ENCODE measurements around the gene TBK1. TPM values are rescaled to one million over a fixed set of nuclear protein-coding genes. Genes with fewer than 3 reads are reported as not detected.

Gene TBK1
- total and polyA plus RNA-seq, 2 of the 4 experiments (the other 2 are of a cell fraction) = 9.9 to 11.6 TPM

DNA sequence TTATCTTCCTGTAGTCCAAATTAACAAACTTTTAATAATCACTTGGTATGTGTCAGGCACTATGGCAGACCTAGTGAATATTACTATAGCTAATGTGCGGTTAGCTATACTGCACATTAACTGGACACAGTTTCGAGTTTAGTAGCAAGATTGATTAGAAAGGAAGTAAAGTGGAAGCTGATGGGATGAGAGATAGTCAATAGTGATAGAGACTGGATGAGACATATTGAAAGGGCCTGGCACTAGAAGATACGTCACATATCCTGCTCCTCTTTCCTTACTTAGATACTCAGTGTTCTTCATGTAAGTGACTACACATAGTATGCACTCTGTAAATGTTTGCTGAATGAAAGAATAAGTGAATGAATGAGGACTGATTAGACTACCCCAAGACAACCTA lies 5.5 kb downstream of the TBK1 start:
- Histone ChIP-seq H3K27me3 (ENCODE audit: control insufficient read depth, insufficient read depth, low read length) (no peaks in the 10 kb centered on the region), H3K36me3 (ENCODE audit: control insufficient read depth, insufficient read depth, low read length) (peaks cover 14% of the 10 kb centered on the region), H2AK9ac (replicated peaks; ENCODE audit: low read depth, low read length, poor library complexity) (no peak overlapping the region), H2AFZ (replicated peaks; ENCODE audit: low read length, poor library complexity) (no peak overlapping the region), H4K91ac (ENCODE audit: insufficient read depth, low read depth, low read length) (no peak overlapping the region), H4K8ac (ENCODE audit: low read depth in 2 of 2, low read length in 2 of 2) (no peak overlapping the region), H3K56ac (ENCODE audit: extremely low read depth, insufficient read depth, low read length) (no peak overlapping the region), H2AK5ac (ENCODE audit: low read depth, low read length) (no peak overlapping the region), H3K9me3 (ENCODE audit: control insufficient read depth, insufficient read depth, low read length) (no peaks in the 10 kb centered on the region), H3K4ac (ENCODE audit: low read depth, low read length) (no peak overlapping the region), H3K23ac (ENCODE audit: low read depth, low read length) (no peak overlapping the region), H2BK5ac (ENCODE audit: low read depth, low read length, poor library complexity, severe bottlenecking) (no peak overlapping the region), H3K9me1 (ENCODE audit: insufficient read depth, low read length) (peaks cover 10% of the 10 kb centered on the region; the same call in 1 of the 2 replicates), H3K9ac (ENCODE audit: low read depth, low read length) (no peak overlapping the region), H4K20me1 (ENCODE audit: insufficient read depth, low read length) (peaks cover 25% of the 10 kb centered on the region; the same call in 1 of the 2 replicates), H3K14ac (replicated peaks; ENCODE audit: low read depth, low read length) (no peak overlapping the region), H3K4me3 (ENCODE audit: insufficient read depth, low read depth, low read length) (no peak overlapping the region), H2BK120ac (ENCODE audit: low read depth, low read length) (no peak overlapping the region), H2BK20ac (ENCODE audit: low read depth, low read length) (no peak overlapping the region), H3K4me1 (ENCODE audit: control insufficient read depth, insufficient read depth, low read length) (peaks cover 23% of the 10 kb centered on the region), H3K27ac (ENCODE audit: insufficient read depth, low read length) (no peak overlapping the region), H4K5ac (ENCODE audit: low read depth, low read length) (no peak overlapping the region), H3K79me1 (ENCODE audit: low read depth in 1 of 2, low read length in 2 of 2) (peaks cover 27 to 48% of the 10 kb centered on the region in 2 experiments), H3K18ac (ENCODE audit: low read depth, low read length) (no peak overlapping the region), H2BK15ac (ENCODE audit: low read depth, low read length) (no peak overlapping the region), H3K4me2 (ENCODE audit: low read depth, low read length) (no peak overlapping the region)
- POLR2A ChIA-PET (ENCODE audit: unreplicated experiment) = no interaction called here
- intact Hi-C loops (cut with micrococcal nuclease) (no loop called here), dilution Hi-C loops (cut with HindIII; ENCODE audit: low sequenced_read_pairs, unreplicated experiment) (no loop called here), in situ Hi-C loops (cut with MboI; ENCODE audit: low sequenced_read_pairs) (no loop called here)
- no peak for TF ChIP-seq BHLHE40 (IDR thresholded peaks at IDR 0.05; ENCODE audit: low read depth, low read length)
- no peak for TF ChIP-seq SMC3 (IDR thresholded peaks at IDR 0.05; ENCODE audit: low read depth, low read length)
- TF ChIP-seq CHD1 (IDR thresholded peaks at IDR 0.05; ENCODE audit: low read depth, low read length) = no peak
- TF ChIP-seq RAD21 (IDR thresholded peaks at IDR 0.05; ENCODE audit: low read length) = no peak
- no peak for TF ChIP-seq MAZ (IDR thresholded peaks at IDR 0.05; ENCODE audit: borderline replicate concordance, low read depth, low read length)
- no peak for TF ChIP-seq RFX5 (IDR thresholded peaks at IDR 0.05; ENCODE audit: low read depth, low read length)
- no peak for TF ChIP-seq ELK1 (IDR thresholded peaks at IDR 0.05; ENCODE audit: borderline replicate concordance, low read depth, low read length)
- TF ChIP-seq, protein P1, sequence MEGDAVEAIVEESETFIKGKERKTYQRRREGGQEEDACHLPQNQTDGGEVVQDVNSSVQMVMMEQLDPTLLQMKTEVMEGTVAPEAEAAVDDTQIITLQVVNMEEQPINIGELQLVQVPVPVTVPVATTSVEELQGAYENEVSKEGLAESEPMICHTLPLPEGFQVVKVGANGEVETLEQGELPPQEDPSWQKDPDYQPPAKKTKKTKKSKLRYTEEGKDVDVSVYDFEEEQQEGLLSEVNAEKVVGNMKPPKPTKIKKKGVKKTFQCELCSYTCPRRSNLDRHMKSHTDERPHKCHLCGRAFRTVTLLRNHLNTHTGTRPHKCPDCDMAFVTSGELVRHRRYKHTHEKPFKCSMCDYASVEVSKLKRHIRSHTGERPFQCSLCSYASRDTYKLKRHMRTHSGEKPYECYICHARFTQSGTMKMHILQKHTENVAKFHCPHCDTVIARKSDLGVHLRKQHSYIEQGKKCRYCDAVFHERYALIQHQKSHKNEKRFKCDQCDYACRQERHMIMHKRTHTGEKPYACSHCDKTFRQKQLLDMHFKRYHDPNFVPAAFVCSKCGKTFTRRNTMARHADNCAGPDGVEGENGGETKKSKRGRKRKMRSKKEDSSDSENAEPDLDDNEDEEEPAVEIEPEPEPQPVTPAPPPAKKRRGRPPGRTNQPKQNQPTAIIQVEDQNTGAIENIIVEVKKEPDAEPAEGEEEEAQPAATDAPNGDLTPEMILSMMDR (conservative IDR thresholded peaks at IDR 0.05; ENCODE audit: low read depth, low read length) = no peak
- no peak for TF ChIP-seq NFE2L2 (IDR thresholded peaks at IDR 0.05; ENCODE audit: low read depth, low read length)
- no peak for TF ChIP-seq MAFK (IDR thresholded peaks at IDR 0.05; ENCODE audit: low read depth, low read length)
- ATAC-seq (ENCODE audit: low read depth) (no peak), DNase-seq (no peak)
- CTCF ChIA-PET = interaction anchor here (0.6 kb wide), 1 partner anchor 34 kb away, joined by 5 read pairs; no protein-coding TSS in a partner anchor
- no CpG with 5 or more reads among the region's 3 CpGs for WGBS, 2 experiments (ENCODE audit: extremely low coverage in 2 of 2, insufficient read length in 1 of 2)
- no TSS peak for BruUV-seq (replicated peaks)

Measured in IMR-90 (cell line).